Erythroblast (primary cell): ENCODE data around the gene CTH.
A peak's percentile ranks its signal among the peaks of the same experiment; 100 is the strongest.

Experiments
- DNase-seq, 2 experiments: peaks; one replicate each; lab custom pipeline; 2025; lab: John Stamatoyannopoulos, UW
- GATA1 ChIP-seq: IDR thresholded peaks from 2 replicates; pipeline ENCODE4 v1.6.1; 2011; ENCODE audit warnings: low read depth, mild to moderate bottlenecking, control low read depth, low read length, moderate library complexity
- POLR2A ChIP-seq: IDR thresholded peaks from 2 replicates; pipeline ENCODE4 v1.6.1; 2011; ENCODE audit warnings: mild to moderate bottlenecking, low read length

CTH gene

DNA sequence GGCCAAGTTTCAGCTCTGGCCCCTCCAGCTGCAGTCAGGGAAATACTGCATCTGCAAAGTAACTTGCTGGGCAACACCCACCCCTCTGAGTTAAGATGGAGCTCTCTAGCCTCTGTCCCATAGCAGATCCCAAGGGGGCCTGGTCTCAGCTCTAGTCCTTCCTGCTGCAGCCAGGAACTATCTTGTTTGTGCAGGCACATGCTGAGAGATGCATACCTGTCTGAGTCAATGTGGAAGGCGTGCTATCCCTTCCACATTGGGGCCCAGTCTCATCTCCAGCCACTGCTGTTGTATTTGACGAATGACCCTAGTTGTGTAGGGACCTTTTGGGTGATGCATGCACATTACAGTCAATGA lies 76.4 kb downstream of the CTH start:
- TF ChIP-seq GATA1 (no peak), POLR2A (no peak)
- DNase-seq, result no peak

DNA sequence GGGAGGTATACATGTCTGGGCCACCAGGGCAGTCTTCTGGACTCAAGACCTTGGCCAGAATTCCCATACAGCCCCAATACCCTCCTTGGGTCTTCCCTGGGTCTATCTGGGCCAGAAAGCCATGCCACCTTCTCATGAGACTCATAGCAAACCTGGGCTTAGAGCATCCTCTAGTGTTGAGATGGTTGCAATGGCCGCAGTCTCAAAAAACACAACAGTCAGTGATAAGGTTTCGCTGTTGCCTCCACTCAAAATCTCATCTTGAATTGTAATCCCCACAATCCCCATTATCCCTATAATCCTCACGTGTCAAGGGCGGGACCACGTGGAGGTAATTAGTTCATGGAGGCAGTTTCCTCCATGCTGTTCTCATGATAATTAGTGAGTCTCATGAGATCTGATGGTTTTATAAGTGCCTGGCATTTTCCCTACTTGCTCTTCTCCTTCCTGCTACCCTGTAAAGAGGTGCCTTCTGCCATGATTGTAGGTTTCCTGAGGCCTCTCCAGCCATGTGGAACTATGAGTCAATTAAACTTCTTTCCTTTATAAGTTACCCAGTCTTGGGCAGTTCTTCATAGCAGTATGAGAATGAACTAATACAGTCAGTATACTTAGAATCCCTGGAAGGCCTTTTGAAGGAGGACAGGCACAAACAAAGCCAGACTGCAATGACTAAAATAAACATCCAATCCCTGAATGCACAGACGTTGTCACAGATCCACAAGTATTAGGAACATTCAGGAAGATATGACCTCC lies 77.0 kb downstream of the CTH start:
- DNase-seq, result peak; percentile 46 to 66
- TF ChIP-seq POLR2A (no peak), GATA1 (no peak)
